Thoracic aorta (tissue), 2 donors: ENCODE measurements around the gene FAM120A. TPM values are rescaled to one million over a fixed set of nuclear protein-coding genes. Genes with fewer than 3 reads are reported as not detected.
A peak's percentile ranks its signal among the peaks of the same experiment; 100 is the strongest.

Experiments
- ATAC-seq: fragments of 150-250 bp; one replicate; pipeline ENCODE4 v1.8.0; 2017; ENCODE audit warnings: low read depth; ENCODE audit not compliant: insufficient number of reproducible peaks, low FRiP score
- DNase-seq: peaks from one replicate; pipeline ENCODE4 v3.0.0-alpha.2; 2020; ENCODE audit warnings: low spot score
- H3K27ac ChIP-seq, 2 donors: fragments of 200-600 bp; sonication (generic); 1 replicate in 1 of 2; 2 replicates in 1 of 2; pipeline ENCODE4 v1.5.1; 2016; ENCODE audit warnings: mild to moderate bottlenecking in 2 of 2, moderate library complexity in 2 of 2
- H3K27me3 ChIP-seq: fragments of 200-600 bp; sonication (generic); replicated peaks from 2 replicates; pipeline ENCODE4 v1.6.0; 2016; ENCODE audit warnings: mild to moderate bottlenecking; ENCODE audit not compliant: insufficient read depth
- H3K36me3 ChIP-seq: fragments of 200-600 bp; sonication (generic); one replicate; pipeline ENCODE4 v1.5.1; 2016
- H3K4me1 ChIP-seq, 2 donors: fragments of 200-600 bp; sonication (generic); 1 replicate in 1 of 2; 2 replicates in 1 of 2; pipeline versions ENCODE4 v1.5.1 to v1.6.0; 2016; ENCODE audit warnings: low read depth in 2 of 2, mild to moderate bottlenecking in 1 of 2; ENCODE audit not compliant: control insufficient read depth in 1 of 2
- H3K4me3 ChIP-seq: fragments of 200-600 bp; sonication (generic); 2 replicates; pipeline ENCODE4 v1.5.1; 2016; ENCODE audit warnings: mild to moderate bottlenecking
- H3K9me3 ChIP-seq: fragments of 200-600 bp; sonication (generic); 2 replicates; pipeline ENCODE4 v1.5.1; 2016
- total RNA-seq, 2 donors: library from RNA; depleted of rRNA; stranded (reverse); fragments of >200 nt; gene quantifications; one replicate each; pipeline versions ENCODE4 v1.1.0 to v1.2.3, GENCODE V29; 2016
- TF ChIP-seq, protein P1 (sequence below): fragments of 200-600 bp; sonication (generic); IDR thresholded peaks from one replicate; pipeline ENCODE4 v1.5.1; 2019; ENCODE audit warnings: antibody characterized with exemption

Gene FAM120A
- total RNA-seq, 2 donors from 2014 or later = 65.3 to 87.8 TPM

DNA sequence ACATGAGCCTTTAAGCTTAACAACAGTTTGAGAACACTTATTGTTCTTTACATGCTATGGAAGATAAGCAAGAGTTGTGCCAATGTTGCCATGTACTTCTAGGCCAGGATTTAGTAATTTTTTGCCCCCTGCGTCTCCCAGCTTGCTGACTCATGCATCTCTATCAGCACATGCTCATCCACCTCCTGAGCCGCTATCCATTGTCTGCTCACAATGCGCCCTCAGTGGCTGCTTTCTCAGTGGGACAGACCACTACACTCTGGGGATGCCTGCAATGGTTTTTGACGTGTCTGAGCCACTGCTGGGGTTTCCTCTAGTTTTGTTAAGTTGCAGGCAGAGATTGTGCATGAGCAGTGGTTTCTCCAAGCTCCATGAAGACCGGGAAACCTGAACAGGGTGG is 74.0 kb downstream of the FAM120A start:
- no peaks in the 10 kb centered on the region for H3K4me1 ChIP-seq
- DNase-seq (no peak), ATAC-seq (no peak)
- TF ChIP-seq, protein P1, sequence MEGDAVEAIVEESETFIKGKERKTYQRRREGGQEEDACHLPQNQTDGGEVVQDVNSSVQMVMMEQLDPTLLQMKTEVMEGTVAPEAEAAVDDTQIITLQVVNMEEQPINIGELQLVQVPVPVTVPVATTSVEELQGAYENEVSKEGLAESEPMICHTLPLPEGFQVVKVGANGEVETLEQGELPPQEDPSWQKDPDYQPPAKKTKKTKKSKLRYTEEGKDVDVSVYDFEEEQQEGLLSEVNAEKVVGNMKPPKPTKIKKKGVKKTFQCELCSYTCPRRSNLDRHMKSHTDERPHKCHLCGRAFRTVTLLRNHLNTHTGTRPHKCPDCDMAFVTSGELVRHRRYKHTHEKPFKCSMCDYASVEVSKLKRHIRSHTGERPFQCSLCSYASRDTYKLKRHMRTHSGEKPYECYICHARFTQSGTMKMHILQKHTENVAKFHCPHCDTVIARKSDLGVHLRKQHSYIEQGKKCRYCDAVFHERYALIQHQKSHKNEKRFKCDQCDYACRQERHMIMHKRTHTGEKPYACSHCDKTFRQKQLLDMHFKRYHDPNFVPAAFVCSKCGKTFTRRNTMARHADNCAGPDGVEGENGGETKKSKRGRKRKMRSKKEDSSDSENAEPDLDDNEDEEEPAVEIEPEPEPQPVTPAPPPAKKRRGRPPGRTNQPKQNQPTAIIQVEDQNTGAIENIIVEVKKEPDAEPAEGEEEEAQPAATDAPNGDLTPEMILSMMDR = no peak
- no peaks in the 10 kb centered on the region for H3K9me3 ChIP-seq
- H3K36me3 ChIP-seq = peaks cover 24% of the 10 kb centered on the region
- no peaks in the 10 kb centered on the region for H3K27me3 ChIP-seq
- H3K4me3 ChIP-seq = no peak overlapping the region
- no peak overlapping the region for H3K27ac ChIP-seq

DNA sequence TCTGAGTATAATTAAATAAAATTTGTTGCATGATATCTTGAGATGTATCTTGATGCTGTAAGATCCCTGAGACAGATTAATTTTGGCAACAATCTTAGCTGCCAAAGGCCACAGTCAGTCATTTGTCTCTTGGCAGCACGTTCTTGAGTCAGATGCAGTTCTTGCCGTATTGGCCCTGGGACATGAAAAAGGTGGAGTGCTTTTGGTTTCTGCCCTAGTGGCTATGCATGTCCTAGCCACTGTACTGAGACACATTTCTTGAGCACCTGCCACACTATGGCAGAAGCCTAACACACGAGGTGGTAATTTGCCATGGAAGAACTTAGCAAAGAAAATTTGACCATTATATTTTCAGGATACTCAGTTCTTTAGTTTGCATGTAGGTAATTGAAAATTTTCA is 79.9 kb downstream of the FAM120A start:
- Histone ChIP-seq H3K27me3 (no peaks in the 10 kb centered on the region), H3K9me3 (no peaks in the 10 kb centered on the region), H3K4me3 (no peak overlapping the region), H3K4me1 (peaks cover 0 to 14% of the 10 kb centered on the region in 2 donors), H3K36me3 (peaks cover 18% of the 10 kb centered on the region), H3K27ac (no peak overlapping the region)
- ATAC-seq (no peak), DNase-seq (no peak)
- TF ChIP-seq, protein P1 = peak; percentile 38

DNA sequence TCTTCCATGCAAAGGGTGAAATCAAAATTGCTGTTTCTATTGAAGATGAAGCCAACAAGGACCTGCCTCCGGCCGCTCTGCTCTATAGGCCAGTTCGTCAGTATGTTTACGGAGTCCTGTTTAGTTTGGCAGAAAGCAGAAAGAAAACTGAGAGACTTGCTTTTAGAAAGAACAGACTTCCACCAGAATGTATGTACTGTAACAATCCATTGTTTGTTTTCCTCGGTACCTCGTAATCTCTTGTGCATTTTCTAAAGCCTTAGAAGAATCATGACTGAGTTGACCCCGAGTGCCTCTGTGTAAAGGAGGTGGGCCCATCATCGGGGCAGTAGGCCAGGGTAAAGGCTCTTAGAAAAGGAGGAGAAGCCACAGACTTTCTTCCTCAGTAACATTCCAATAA is 80.7 kb downstream of the FAM120A start:
- no peaks in the 10 kb centered on the region for H3K27me3 ChIP-seq
- no peak overlapping the region for H3K27ac ChIP-seq
- H3K36me3 ChIP-seq = peaks cover 17% of the 10 kb centered on the region
- DNase-seq = no peak
- peaks cover 0 to 14% of the 10 kb centered on the region in 2 donors for H3K4me1 ChIP-seq
- no peaks in the 10 kb centered on the region for H3K9me3 ChIP-seq
- TF ChIP-seq, protein P1 = no peak
- H3K4me3 ChIP-seq = no peak overlapping the region
- ATAC-seq = no peak

DNA sequence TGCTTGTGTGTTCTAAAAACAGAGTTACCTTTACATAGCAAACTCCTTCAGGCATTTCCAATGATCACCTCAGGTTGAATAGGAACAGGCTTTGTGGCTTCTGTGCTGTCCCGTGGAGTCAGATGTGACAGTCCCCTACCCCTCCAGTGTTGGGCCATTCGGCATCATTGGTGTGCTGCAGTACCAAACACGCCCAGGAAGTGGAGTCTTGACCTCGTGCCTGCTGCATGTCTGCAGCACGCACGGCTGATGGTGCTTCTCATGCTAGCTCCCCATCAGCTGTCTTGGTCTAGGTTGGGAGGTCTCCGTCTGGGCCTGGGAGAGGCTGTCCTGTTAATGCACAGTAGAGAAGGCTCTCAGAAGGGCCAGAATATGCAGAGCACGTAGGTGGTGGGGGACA is 82.4 kb downstream of the FAM120A start:
- DNase-seq (no peak), ATAC-seq (no peak)
- Histone ChIP-seq H3K27ac (no peak overlapping the region), H3K9me3 (no peaks in the 10 kb centered on the region), H3K36me3 (peaks cover 4% of the 10 kb centered on the region), H3K27me3 (no peaks in the 10 kb centered on the region), H3K4me3 (no peak overlapping the region), H3K4me1 (peaks cover 0 to 14% of the 10 kb centered on the region in 2 donors)
- TF ChIP-seq, protein P1 = no peak

DNA sequence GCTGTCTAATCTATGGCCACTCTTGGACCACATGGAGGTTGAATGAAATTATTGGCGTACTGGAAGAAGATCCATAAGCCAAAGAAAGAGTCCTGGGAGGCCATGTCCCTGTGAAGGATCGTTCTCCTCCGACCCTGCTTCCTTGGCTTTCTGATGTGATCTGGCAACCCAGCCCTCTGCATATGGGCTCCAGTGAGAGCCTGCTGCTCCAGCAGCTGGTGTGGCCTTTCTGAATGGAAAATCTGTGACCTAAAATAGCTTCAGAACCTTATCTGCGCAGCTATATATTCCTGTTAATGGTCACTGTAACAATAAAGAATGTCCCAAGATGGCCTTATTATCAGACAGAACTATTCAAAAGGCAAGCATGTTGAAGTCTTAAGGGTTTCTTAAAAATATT is 84.7 kb downstream of the FAM120A start:
- H3K4me1 ChIP-seq = peaks cover 0 to 15% of the 10 kb centered on the region in 2 donors
- no peaks in the 10 kb centered on the region for H3K27me3 ChIP-seq
- no peak for DNase-seq
- peaks cover 3% of the 10 kb centered on the region for H3K36me3 ChIP-seq
- no peaks in the 10 kb centered on the region for H3K9me3 ChIP-seq
- no peak for ATAC-seq
- H3K27ac ChIP-seq = no peak overlapping the region
- H3K4me3 ChIP-seq = no peak overlapping the region
- TF ChIP-seq, protein P1 = no peak
